ENCODE data around the gene EYA2.

- TF ChIP-seq POLR2AphosphoS5 (IDR thresholded peaks at IDR 0.05; ENCODE audit: borderline replicate concordance, low read depth, low read length) (no peak), EZH2 (IDR thresholded peaks at IDR 0.05) (no peak)
Measured at GRCh38 chr20:46913329-46914044, 18.8 kb downstream of the EYA2 start.

Measured in SK-N-MC (cell line).